NB4 (cell line): Measurements from ENCODE around the gene FOXP4.

Experiments used
- POLR2A ChIP-seq: IDR thresholded peaks from 2 replicates; pipeline ENCODE4 v1.6.1; 2011; ENCODE audit warnings: mild to moderate bottlenecking; ENCODE audit not compliant: insufficient read length; ENCODE audit errors: extremely low read depth
- TF ChIP-seq, protein P1 (sequence below): IDR thresholded peaks from one replicate; pipeline ENCODE4 v1.5.1; 2012; ENCODE audit warnings: low read depth, low read length
- TF ChIP-seq, protein P2 (sequence below): IDR thresholded peaks from 2 replicates; pipeline ENCODE4 v1.6.1; 2011; ENCODE audit warnings: low read depth, low read length

- TF ChIP-seq, protein P1, sequence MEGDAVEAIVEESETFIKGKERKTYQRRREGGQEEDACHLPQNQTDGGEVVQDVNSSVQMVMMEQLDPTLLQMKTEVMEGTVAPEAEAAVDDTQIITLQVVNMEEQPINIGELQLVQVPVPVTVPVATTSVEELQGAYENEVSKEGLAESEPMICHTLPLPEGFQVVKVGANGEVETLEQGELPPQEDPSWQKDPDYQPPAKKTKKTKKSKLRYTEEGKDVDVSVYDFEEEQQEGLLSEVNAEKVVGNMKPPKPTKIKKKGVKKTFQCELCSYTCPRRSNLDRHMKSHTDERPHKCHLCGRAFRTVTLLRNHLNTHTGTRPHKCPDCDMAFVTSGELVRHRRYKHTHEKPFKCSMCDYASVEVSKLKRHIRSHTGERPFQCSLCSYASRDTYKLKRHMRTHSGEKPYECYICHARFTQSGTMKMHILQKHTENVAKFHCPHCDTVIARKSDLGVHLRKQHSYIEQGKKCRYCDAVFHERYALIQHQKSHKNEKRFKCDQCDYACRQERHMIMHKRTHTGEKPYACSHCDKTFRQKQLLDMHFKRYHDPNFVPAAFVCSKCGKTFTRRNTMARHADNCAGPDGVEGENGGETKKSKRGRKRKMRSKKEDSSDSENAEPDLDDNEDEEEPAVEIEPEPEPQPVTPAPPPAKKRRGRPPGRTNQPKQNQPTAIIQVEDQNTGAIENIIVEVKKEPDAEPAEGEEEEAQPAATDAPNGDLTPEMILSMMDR, result no peak
- TF ChIP-seq, protein P2, sequence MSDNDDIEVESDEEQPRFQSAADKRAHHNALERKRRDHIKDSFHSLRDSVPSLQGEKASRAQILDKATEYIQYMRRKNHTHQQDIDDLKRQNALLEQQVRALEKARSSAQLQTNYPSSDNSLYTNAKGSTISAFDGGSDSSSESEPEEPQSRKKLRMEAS, result no peak
- no peak for TF ChIP-seq POLR2A
Observed at GRCh38 chr6:41548841-41549642, 2.9 kb downstream of the FOXP4 start.
